Measurements from ENCODE around the gene SOHLH2.

The SOHLH2 gene

DNA sequence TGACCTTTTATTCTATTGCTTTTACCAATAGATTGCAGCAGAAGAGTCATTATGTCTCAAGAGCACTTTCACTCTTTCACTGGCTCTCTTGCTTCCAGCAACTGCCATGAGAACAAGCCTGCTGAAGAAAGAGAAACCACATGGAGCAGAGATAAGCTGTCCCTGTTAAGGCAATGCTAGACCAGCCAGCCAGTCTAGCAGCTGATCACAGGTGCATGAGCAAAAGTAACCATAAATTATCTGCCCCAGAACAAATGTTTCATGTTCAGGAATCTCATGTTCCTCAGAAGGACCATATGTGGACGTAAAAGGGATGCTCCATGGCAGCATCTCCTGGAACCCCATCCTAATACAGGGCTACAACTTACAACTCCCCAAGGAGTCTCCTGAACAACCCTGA lies 62.8 kb downstream of the SOHLH2 start:
- no peak overlapping the region for H3K4me3 ChIP-seq (ENCODE audit: low read depth, low read length)
- DNase-seq: no peak
- no peaks in the 10 kb centered on the region for H3K27me3 ChIP-seq (ENCODE audit: insufficient read depth, low read depth, severe bottlenecking)
- H3K9me3 ChIP-seq (ENCODE audit: severe bottlenecking): no peaks in the 10 kb centered on the region
- H3K27ac ChIP-seq: no peak overlapping the region
- TF ChIP-seq CTCF (IDR thresholded peaks at IDR 0.05; ENCODE audit: low read depth, low read length): no peak
- no peaks in the 10 kb centered on the region for H3K36me3 ChIP-seq

GRCh38 chr13:36148446-36148845 lies 65.9 kb downstream of the SOHLH2 start:
- no peaks in the 10 kb centered on the region for H3K9me3 ChIP-seq (ENCODE audit: severe bottlenecking)
- no peak for TF ChIP-seq CTCF (IDR thresholded peaks at IDR 0.05; ENCODE audit: low read depth, low read length)
- no peaks in the 10 kb centered on the region for H3K36me3 ChIP-seq
- no peak overlapping the region for H3K27ac ChIP-seq
- H3K4me3 ChIP-seq (ENCODE audit: low read depth, low read length): no peak overlapping the region
- H3K27me3 ChIP-seq (ENCODE audit: insufficient read depth, low read depth, severe bottlenecking): no peaks in the 10 kb centered on the region
- DNase-seq: no peak

- H3K9me3 ChIP-seq (ENCODE audit: severe bottlenecking): no peaks in the 10 kb centered on the region
- no peaks in the 10 kb centered on the region for H3K36me3 ChIP-seq
- H3K27ac ChIP-seq: no peak overlapping the region
- no peak for TF ChIP-seq CTCF (IDR thresholded peaks at IDR 0.05; ENCODE audit: low read depth, low read length)
- H3K27me3 ChIP-seq (ENCODE audit: insufficient read depth, low read depth, severe bottlenecking): no peaks in the 10 kb centered on the region
- no peak for DNase-seq
- no peak overlapping the region for H3K4me3 ChIP-seq (ENCODE audit: low read depth, low read length)
These were observed 67.0 kb downstream of the SOHLH2 start for GRCh38 chr13:36147330-36147729.

- no peak for TF ChIP-seq CTCF (IDR thresholded peaks at IDR 0.05; ENCODE audit: low read depth, low read length)
- H3K27me3 ChIP-seq (ENCODE audit: insufficient read depth, low read depth, severe bottlenecking): no peaks in the 10 kb centered on the region
- H3K4me3 ChIP-seq (ENCODE audit: low read depth, low read length): no peak overlapping the region
- DNase-seq: no peak
- no peaks in the 10 kb centered on the region for H3K9me3 ChIP-seq (ENCODE audit: severe bottlenecking)
- H3K36me3 ChIP-seq: no peaks in the 10 kb centered on the region
- H3K27ac ChIP-seq: no peak overlapping the region
These were observed 67.7 kb downstream of the SOHLH2 start for GRCh38 chr13:36146511-36147269.

DNA sequence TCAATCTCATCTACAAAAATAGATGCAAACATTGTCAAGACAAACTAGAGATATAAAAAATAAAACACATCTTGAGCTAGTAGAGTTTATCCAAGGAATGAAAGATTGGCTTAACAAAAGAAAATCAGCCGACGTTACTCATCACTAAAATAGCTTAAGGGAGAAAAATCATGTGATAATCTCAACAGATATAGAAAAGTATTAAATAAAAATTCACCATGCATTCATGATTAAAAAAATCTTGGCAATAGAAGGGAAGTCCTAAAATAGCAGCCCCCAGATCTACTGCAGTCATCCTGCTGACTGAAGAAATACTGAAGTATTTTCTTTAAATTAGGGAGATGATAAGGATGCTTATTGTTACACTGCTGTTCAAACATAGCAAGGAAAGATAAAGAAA lies 70.6 kb downstream of the SOHLH2 start:
- no peak overlapping the region for H3K4me3 ChIP-seq (ENCODE audit: low read depth, low read length)
- no peak for DNase-seq
- H3K9me3 ChIP-seq (ENCODE audit: severe bottlenecking): no peaks in the 10 kb centered on the region
- no peak for TF ChIP-seq CTCF (IDR thresholded peaks at IDR 0.05; ENCODE audit: low read depth, low read length)
- H3K27me3 ChIP-seq (ENCODE audit: insufficient read depth, low read depth, severe bottlenecking): no peaks in the 10 kb centered on the region
- no peak overlapping the region for H3K27ac ChIP-seq
- H3K36me3 ChIP-seq: no peaks in the 10 kb centered on the region

GRCh38 chr13:36142735-36143134 lies 71.6 kb downstream of the SOHLH2 start:
- H3K9me3 ChIP-seq (ENCODE audit: severe bottlenecking): no peaks in the 10 kb centered on the region
- TF ChIP-seq CTCF (IDR thresholded peaks at IDR 0.05; ENCODE audit: low read depth, low read length): no peak
- H3K27me3 ChIP-seq (ENCODE audit: insufficient read depth, low read depth, severe bottlenecking): no peaks in the 10 kb centered on the region
- no peak for DNase-seq
- H3K4me3 ChIP-seq (ENCODE audit: low read depth, low read length): no peak overlapping the region
- no peak overlapping the region for H3K27ac ChIP-seq
- no peaks in the 10 kb centered on the region for H3K36me3 ChIP-seq

Data from WERI-Rb-1 (cell line).